ENCODE results near the gene ADARB2. TPM values are rescaled to one million over a fixed set of nuclear protein-coding genes. Genes with fewer than 3 reads are reported as not detected.

The ADARB2 gene
- total RNA-seq, 4 donors from 2014 or later: 8.4 to 23.2 (median 19.6) TPM

DNA sequence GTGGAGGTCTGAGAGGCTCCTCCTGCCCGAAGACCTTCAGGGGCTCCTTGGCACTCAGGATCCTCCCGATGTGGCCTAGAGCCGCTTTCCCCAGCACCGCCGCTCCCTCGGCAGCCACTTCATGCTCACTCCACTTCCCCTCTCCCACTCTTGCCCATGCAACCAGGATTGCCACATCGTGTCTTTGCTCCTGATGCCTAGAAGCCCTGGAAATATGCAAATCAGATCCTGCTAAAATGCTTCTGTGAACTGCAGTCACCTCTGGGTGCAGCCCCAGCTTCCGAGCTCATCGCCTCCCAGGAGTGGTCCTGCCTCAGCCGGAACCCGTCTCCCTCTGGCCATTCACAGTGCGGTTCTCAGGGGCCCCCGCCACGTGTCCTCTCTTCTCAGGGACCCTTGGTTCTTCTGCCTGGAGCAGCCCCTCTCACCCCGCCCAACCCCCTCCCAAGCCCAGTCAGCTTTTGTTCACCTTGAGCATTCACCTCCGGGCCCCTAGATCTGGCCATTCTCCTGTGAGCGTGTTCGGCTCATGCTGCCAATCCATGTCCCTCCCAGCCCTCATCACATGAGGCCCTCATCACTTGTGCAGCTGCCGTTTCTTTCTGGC lies 175.5 kb downstream of the ADARB2 start:
- DNase-seq (ENCODE audit: low spot score in 2 of 2): no peak
- Histone ChIP-seq H3K36me3 (no peaks in the 10 kb centered on the region), H3K27ac (no peak overlapping the region), H3K27me3 (no peaks in the 10 kb centered on the region), H3K4me3 (no peak overlapping the region), H3K9me3 (no peaks in the 10 kb centered on the region), H3K4me1 (no peaks in the 10 kb centered on the region)
- 87 to 88% methylated on average over 19 of the region's 19 CpGs for WGBS, 2 donors
- TF ChIP-seq POLR2A (IDR thresholded peaks at IDR 0.05) (no peak), EP300 (IDR thresholded peaks at IDR 0.05) (no peak), CTCF (IDR thresholded peaks at IDR 0.05) (no peak)

GRCh38 chr10:1560535-1561192 lies 176.7 kb downstream of the ADARB2 start:
- no peaks in the 10 kb centered on the region for H3K36me3 ChIP-seq
- H3K27ac ChIP-seq: no peak overlapping the region
- no peaks in the 10 kb centered on the region for H3K4me1 ChIP-seq
- TF ChIP-seq POLR2A (IDR thresholded peaks at IDR 0.05) (no peak), EP300 (IDR thresholded peaks at IDR 0.05) (no peak), CTCF (IDR thresholded peaks at IDR 0.05) (no peak)
- no peaks in the 10 kb centered on the region for H3K9me3 ChIP-seq
- H3K27me3 ChIP-seq: no peaks in the 10 kb centered on the region
- no peak for DNase-seq (ENCODE audit: low spot score in 2 of 2)
- 51 to 67% methylated on average over 15 of the region's 16 CpGs for WGBS, 2 donors
- no peak overlapping the region for H3K4me3 ChIP-seq

GRCh38 chr10:1559761-1560160 lies 177.6 kb downstream of the ADARB2 start:
- no peak for DNase-seq (ENCODE audit: low spot score in 2 of 2)
- Histone ChIP-seq H3K4me3 (no peak overlapping the region), H3K36me3 (no peaks in the 10 kb centered on the region), H3K4me1 (no peaks in the 10 kb centered on the region), H3K27me3 (no peaks in the 10 kb centered on the region), H3K27ac (no peak overlapping the region), H3K9me3 (no peaks in the 10 kb centered on the region)
- 24 to 32% methylated on average over 11 of the region's 11 CpGs for whole genome bisulfite sequencing, 2 donors
- no peak for TF ChIP-seq CTCF (IDR thresholded peaks at IDR 0.05)
- no peak for TF ChIP-seq EP300 (IDR thresholded peaks at IDR 0.05)
- no peak for TF ChIP-seq POLR2A (IDR thresholded peaks at IDR 0.05)

DNA sequence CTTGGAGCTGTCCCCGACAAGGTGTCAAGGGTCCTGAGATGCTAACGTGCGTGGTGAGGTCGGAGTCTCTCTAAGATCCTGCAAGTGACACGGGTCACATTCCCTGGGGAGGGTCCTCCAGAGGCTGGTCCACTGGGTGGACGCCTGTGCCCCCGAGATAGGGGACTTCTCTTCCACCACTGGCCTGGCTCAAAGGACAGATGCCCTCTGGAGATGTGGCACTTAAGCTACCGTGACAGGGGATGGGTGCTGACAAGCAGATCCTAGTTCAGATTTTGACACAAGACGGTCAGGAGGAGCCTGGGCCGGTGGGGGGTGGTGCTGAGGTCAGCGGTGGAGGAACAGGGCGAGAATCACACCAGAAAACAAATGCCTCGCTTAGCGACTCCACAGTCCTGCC lies 178.0 kb downstream of the ADARB2 start:
- H3K27ac ChIP-seq: no peak overlapping the region
- no peaks in the 10 kb centered on the region for H3K4me1 ChIP-seq
- no peak for TF ChIP-seq CTCF (IDR thresholded peaks at IDR 0.05)
- TF ChIP-seq POLR2A (IDR thresholded peaks at IDR 0.05): no peak
- TF ChIP-seq EP300 (IDR thresholded peaks at IDR 0.05): no peak
- H3K4me3 ChIP-seq: no peak overlapping the region
- H3K9me3 ChIP-seq: no peaks in the 10 kb centered on the region
- no peaks in the 10 kb centered on the region for H3K27me3 ChIP-seq
- DNase-seq (ENCODE audit: low spot score in 2 of 2): no peak
- 49 to 53% methylated on average over 14 of the region's 14 CpGs for WGBS, 2 donors
- H3K36me3 ChIP-seq: no peaks in the 10 kb centered on the region

GRCh38 chr10:1558906-1559305 lies 178.4 kb downstream of the ADARB2 start:
- H3K27ac ChIP-seq: no peak overlapping the region
- no peaks in the 10 kb centered on the region for H3K4me1 ChIP-seq
- 53 to 62% methylated on average over 4 of the region's 4 CpGs for WGBS, 2 donors
- no peaks in the 10 kb centered on the region for H3K27me3 ChIP-seq
- H3K36me3 ChIP-seq: no peaks in the 10 kb centered on the region
- no peaks in the 10 kb centered on the region for H3K9me3 ChIP-seq
- H3K4me3 ChIP-seq: no peak overlapping the region
- TF ChIP-seq EP300 (IDR thresholded peaks at IDR 0.05): no peak
- DNase-seq (ENCODE audit: low spot score in 2 of 2): no peak
